ENCODE measurements around the gene FCHO1.

Gene FCHO1, protein sequence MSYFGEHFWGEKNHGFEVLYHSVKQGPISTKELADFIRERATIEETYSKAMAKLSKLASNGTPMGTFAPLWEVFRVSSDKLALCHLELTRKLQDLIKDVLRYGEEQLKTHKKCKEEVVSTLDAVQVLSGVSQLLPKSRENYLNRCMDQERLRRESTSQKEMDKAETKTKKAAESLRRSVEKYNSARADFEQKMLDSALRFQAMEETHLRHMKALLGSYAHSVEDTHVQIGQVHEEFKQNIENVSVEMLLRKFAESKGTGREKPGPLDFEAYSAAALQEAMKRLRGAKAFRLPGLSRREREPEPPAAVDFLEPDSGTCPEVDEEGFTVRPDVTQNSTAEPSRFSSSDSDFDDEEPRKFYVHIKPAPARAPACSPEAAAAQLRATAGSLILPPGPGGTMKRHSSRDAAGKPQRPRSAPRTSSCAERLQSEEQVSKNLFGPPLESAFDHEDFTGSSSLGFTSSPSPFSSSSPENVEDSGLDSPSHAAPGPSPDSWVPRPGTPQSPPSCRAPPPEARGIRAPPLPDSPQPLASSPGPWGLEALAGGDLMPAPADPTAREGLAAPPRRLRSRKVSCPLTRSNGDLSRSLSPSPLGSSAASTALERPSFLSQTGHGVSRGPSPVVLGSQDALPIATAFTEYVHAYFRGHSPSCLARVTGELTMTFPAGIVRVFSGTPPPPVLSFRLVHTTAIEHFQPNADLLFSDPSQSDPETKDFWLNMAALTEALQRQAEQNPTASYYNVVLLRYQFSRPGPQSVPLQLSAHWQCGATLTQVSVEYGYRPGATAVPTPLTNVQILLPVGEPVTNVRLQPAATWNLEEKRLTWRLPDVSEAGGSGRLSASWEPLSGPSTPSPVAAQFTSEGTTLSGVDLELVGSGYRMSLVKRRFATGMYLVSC

DNA sequence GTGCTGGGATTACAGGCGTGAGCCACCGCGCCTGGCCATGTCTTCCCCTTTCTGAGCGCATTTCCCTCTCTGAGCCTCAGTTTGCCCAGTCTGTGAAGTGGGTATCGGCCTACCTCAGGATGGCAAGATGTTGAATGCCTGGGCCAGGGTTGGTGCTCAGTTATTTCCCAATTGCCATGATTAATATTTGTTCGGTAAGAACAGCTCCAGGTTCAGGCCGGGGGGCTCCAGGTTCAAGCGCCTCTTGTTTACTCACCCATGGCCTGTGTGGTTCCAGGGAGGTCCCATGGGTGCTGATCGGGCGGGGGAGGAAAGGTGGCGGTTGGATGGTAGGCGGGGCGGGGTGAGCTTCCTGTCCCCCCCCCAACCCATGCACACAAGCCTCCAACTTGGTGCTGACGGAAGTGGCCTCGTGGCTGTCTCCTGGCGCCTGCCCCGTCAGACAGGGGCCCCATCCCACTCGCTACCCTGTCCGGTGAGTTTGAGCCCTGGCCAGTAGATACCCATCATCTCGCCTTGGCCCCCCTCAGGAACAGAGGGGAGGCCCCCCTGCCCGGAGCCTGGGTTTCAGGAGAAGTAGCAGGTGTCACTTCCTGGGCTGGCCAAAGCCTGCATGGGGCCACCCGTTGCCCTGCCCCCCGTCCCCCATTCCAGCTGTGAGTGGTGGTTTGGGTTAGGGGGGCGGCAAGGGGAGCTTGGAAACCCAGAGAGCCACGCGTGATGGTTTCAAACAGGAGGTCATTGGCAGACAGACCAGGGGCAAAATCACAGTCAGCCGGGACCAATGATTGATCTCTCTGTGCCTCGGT, at the start of gene FCHO1:
Gene FCHO1, plus strand, starts transcription at position 375 of the 809 bp plus-strand sequence. CDS start 3,688 bp downstream, outside the sequence.
- DNase-seq = no peak

DNA sequence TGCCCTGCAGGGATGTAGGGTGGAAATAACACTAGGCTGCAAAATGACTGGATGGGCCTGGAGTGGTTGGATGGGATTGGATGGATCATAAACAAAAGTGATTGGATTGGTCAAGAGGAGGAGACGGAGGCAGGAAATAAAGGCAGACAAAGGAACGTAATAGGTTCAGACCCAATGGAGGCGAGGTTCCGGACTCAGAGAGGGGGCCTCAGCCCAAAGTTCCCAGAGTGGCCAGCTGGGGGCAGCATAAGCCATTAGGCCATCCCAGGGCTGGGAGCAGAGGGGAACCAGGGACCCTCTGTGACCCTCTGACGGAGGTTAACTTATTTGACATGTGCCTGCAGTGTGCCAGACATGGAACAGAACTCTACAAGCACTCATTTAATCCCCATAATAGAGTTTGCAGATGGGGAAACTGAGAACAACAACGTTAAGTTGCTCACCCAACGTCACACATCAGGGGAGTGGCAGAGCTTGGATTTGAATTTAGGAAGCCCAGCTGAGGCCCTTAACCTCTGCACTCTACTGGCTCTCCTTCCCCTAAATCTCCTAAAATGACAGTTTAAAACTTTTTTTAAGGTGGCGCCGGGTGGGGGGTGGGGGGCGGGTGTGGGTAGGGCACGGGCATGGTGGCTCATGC, 47.3 kb upstream of the FCHO1 start:
- DNase-seq = peak; percentile 85

DNA sequence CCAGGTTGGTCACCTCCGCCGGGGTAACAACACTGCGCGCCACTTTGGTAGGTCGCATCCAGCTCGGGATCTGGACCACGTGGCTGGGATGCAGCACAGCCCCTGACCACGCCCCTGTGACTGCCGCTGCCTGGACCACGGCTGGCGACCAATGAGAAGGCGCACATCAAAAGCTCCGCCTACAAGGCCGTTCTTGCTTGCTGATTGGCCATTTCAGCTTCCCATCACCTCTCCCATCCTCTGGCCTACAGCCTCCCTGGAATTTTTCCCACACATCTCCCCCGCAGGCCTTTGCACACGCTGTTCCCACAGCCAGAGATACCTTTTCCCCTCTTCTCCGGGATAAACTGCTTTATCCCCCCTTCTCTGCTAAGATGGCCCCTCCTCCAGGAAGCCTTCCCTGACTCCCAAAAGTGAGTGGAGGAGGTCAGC, 44.5 kb upstream of the FCHO1 start:
- DNase-seq = peak; percentile 97

DNA sequence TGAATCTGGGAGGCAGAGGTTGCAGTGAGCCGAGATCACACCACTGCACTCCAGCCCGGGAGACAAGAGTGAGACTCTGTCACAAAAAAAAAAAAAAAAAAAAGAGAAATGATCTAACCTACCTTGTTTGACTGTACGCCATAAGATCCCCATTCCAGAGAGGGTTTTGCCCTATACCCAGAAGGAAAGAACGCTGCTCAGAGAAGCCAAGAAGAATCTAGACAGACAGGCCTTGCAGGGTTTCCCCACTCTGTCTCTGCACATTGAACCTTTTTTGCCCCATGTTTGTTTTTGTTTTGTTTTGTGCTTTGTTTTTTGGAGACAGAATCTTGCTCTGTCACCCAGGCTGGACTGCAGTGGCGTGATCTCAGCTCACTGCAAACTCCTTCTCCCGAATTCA, 39.4 kb upstream of the FCHO1 start:
- no peak for DNase-seq

DNA sequence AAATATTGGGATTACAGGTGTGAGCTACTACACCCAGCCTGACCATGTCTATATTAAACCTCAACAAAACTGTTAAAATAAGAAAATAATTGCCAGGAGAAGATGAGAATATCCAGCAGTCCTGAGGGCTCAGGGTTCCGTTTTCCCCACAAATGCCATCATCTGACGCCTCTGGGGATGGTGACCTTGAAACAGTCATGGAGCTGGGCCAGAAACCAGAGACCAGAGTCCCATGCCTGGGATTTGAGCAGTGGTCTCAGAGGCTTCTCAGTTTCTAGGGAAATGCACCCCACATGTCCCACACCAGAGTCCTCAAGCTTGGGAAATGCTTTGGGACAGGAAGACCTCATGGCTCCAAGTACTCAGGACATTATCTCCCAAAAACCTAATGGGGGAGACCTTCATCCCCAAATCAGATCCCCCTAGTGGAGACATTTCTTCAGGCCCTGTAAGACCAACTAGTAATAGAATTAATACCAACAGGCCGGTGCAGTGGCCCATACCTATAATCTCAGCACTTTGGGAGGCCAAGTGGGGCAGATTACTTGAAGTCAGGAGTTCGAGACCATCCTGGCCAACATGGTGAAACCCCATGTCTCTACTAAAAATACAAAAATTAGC, 34.9 kb upstream of the FCHO1 start:
- DNase-seq = no peak

DNA sequence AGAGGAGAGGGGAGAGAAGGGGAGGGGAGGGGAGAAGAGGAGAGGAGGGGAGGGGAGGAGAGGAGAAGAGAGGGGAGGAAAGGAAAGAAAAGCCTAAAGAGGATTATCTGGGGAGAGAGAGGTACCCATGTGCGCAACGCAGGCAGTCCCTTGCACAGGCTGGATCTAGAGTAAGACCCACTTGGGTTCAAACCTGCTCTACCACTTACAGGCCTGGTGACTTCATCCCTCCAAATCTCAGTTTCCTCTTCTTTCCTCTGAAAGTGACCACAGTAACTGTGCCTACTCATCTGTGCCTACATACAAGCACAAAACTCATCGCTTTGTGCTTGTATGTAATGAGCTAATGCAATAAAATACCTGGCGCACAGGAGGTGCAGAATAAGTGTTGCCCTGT, 32.7 kb upstream of the FCHO1 start:
- peak; percentile 93 for DNase-seq

DNA sequence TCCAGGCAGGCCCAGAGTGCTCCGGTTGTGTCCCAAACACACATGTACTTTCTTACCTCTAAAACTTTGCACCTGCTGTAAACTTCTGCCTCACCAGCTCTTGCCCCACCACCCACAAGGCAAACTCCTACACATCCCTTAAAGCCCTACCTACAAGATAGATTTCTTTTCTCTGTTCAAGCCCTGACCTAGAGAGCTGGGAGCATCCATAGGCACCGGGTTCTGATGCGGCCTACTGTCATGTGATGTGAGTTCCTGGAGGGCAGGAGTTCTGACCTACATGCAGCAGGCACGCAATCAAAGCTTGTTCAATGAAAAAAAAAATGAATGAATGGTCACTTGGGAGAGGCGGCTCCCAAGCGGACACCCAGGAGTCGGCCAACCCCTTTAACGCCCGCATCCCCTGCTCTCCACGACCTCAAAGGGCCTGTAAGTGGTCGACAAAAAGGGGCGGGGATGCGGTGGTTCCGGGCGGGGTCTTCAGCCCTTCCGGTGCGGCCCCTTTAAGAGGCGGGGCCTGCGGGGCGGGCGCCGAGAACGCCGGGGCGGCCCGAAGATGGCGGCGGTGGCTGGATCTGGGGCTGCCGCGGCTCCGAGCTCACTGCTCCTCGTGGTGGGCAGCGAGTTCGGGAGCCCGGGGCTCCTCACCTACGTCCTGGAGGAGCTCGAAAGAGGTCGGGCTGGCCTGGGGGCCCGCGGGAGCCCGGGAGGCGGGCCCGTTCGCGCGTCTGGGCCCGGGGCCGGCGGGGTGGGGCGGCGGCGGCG, 32.1 kb upstream of the FCHO1 start, which contains the start of gene MAP1S:
Gene MAP1S, plus strand, starts transcription at position 534 of the 765 bp plus-strand sequence. Its CDS starts 23 bp downstream, at position 557.
- peak; percentile 94 for DNase-seq

DNA sequence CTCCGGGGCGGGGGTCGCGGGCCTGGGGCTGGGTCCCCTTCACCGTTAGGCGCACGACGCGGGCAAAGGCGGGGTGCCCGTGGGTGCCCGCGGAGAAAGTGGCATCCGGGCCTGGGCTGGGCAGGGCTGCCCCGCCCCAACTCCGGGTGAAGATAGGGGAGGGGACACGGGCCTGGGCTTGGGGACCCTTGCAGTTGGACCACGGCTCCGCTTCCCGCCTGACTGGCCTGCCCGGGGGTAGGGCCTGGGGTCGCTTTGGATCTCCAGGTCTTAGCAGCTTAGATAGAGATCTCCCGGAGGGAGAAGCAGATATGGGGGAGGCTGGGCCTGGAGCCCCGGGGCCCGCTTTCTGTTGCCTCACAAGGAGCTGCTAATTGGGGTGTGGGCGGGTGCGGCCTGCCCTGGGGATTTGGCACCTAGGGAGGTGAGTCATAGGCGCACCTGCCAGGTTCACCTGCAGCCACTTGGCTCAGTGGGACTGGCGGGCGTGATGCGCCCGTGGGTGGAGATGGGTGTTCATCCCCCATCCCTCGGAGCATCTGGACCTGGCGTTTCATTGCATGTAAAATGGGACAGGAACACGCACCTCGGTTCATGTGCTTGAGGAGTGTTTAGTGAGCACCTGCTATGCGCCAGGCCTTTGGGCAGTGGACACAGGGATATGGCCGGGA, 31.4 kb upstream of the FCHO1 start:
- no peak for DNase-seq

DNA sequence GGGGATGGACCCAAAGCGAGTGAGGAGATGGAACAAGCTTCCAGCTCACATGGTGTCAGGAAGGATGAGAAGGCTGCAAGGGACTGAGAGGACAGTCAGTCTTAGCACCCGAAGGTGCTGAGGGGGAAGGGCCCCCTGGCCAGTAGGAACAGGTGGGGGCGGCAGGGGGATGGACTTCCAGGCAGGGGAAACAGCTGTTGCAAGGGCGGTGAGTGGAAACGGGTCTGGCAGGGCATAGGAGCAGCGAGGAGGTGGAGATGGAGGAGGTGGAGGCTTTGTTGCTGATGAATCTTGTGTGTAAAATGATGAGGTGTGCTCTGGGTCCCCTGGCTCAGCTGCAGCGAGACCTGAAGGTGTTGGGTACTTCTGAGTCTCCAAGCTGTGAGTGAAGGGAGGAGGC, 30.8 kb upstream of the FCHO1 start:
- DNase-seq = peak; percentile 61

DNA sequence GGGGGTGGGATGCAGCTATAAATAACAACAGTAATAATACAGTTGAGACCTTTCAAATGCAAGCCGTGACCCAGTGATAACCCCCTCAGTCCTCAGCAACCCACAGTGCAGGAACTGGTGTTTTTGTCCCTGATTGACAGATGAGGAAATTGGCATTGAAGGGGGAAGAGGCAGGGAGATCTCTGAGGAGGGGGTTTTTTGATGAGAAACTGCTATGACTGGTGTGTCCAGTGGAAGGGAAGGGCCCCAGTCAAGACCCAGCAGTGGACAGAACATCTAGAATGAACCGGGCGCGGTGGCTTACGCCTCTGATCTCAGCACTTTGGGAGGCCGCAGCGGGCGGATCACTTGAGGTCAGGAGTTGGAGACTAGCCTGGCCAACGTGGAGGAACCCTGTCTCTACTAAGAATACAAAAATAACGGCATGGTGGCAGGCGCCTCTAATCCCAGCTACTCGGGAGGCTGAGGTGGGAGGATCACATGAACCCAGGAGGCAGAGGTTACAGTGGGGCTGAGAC, 30.1 kb upstream of the FCHO1 start:
- DNase-seq = no peak

DNA sequence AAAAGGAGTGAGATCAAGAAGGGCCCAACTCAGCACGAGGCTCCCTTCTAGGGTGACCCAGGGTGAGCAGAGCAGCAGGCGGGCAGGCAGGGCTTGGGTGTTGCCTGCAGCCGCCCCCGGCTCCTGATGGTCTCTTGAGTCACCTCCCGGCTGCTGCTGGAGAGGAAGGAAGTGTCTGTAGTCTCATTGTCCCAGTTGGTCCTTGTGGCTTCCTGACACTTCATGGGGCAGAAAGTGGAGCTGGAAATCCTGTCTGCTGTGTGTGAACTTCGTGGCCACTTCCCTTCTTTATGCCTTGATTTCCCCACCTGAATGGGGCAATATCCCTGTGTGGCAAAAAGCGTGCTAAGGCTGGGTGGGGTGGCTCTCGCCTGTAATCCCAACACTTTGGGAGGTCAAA, 29.5 kb upstream of the FCHO1 start:
- DNase-seq = no peak

DNA sequence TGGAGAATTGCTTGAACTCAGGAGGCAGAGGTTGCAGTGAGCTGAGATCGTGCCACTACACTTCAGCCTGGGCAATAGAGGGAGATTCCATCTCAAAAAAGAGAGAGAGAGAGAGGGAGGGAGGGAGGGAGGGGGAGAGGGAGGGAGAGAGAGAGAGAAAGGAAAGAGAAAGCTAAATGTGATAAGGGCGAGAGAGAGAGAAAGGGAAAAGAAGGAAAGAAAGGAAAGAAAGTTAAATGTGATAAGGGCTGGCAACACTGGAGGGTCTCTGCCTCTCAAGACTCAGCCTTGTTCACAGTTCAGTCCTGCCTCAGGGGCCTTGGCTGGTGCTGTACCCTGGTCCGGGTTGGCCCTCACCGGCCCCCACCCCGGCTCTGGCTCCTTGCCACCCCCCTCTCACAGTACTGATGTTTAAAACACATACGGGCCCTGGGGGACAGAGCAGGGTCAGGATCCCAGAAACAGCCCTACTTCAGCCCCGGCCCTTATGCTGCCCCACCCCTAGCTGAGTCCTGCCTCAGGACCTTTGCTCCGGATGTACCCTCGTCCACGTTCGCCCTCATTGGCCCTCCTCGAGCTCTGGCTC, 28.5 kb upstream of the FCHO1 start:
- no peak for DNase-seq

DNA sequence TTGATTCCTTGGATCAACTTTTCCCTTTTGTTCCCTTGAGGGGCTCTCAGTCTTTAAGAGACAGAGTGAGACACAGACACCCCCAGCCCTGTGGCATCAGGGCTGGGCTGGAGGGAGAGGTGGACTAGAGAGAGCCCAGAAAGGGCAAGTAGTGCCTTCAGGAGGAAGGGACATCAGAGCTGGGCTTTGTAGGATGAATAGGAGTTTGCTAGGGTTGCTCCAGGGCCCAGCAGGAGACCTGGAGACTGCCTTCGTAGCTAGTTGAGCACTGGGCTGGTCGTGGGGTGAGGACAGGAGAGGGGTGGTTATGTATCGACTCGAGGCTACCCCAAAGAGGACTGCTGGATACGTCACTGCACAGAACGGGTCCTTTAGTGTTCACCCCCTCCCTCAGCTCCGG, 26.6 kb upstream of the FCHO1 start:
- DNase-seq = no peak

DNA sequence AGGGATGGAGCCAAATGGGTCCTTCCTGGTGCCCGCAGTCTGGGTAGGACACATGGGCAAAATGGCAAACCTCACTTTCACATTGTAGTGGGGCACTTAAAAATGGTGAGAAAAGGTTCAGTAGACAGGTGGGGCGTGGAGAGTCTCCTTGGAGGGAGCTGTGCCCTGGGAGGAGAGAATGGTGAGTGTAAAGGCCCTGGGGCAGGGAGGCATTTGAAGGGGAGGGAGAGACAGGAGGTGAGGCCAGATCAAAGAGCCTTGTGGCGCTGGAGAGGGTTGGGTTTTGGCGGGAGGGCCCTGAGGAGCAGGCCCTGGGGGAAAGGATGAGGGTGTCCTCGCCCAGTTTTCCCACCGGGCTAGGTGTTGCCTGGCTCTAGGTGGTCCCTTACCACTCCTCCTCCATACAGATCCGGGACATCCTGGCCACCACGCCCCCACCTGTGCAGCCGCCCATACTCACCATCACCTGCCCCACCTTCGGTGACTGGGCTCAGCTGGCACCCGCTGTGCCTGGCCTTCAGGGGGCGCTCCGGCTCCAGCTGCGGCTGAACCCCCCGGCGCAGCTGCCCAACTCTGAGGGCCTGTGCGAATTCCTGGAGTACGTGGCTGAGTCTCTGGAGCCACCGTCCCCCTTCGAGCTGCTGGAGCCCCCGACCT, 25.7 kb upstream of the FCHO1 start:
- no peak for DNase-seq

DNA sequence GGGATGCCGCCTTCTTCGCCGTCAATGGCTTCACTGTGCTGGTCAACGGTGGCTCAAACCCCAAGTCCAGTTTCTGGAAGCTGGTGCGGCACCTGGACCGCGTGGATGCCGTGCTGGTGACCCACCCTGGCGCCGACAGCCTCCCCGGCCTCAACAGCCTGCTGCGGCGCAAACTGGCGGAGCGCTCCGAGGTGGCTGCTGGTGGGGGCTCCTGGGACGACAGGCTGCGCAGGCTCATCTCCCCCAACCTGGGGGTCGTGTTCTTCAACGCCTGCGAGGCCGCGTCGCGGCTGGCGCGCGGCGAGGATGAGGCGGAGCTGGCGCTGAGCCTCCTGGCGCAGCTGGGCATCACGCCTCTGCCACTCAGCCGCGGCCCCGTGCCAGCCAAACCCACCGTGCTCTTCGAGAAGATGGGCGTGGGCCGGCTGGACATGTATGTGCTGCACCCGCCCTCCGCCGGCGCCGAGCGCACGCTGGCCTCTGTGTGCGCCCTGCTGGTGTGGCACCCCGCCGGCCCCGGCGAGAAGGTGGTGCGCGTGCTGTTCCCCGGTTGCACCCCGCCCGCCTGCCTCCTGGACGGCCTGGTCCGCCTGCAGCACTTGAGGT, 25.0 kb upstream of the FCHO1 start:
- DNase-seq = no peak

DNA sequence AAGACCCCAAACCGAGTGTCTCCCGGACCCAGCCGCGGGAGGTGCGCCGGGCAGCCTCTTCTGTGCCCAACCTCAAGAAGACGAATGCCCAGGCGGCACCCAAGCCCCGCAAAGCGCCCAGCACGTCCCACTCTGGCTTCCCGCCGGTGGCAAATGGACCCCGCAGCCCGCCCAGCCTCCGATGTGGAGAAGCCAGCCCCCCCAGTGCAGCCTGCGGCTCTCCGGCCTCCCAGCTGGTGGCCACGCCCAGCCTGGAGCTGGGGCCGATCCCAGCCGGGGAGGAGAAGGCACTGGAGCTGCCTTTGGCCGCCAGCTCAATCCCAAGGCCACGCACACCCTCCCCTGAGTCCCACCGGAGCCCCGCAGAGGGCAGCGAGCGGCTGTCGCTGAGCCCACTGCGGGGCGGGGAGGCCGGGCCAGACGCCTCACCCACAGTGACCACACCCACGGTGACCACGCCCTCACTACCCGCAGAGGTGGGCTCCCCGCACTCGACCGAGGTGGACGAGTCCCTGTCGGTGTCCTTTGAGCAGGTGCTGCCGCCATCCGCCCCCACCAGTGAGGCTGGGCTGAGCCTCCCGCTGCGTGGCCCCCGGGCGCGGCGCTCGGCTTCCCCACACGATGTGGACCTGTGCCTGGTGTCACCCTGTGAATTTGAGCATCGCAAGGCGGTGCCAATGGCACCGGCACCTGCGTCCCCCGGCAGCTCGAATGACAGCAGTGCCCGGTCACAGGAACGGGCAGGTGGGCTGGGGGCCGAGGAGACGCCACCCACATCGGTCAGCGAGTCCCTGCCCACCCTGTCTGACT, 24.1 kb upstream of the FCHO1 start:
- no peak for DNase-seq

DNA sequence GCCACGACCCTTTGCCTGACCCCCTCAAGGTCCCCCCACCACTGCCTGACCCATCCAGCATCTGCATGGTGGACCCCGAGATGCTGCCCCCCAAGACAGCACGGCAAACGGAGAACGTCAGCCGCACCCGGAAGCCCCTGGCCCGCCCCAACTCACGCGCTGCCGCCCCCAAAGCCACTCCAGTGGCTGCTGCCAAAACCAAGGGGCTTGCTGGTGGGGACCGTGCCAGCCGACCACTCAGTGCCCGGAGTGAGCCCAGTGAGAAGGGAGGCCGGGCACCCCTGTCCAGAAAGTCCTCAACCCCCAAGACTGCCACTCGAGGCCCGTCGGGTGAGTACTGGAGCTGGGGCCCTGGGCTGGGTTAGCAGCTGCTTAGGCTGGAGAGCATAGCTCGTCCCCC, 23.4 kb upstream of the FCHO1 start:
- DNase-seq = no peak

DNA sequence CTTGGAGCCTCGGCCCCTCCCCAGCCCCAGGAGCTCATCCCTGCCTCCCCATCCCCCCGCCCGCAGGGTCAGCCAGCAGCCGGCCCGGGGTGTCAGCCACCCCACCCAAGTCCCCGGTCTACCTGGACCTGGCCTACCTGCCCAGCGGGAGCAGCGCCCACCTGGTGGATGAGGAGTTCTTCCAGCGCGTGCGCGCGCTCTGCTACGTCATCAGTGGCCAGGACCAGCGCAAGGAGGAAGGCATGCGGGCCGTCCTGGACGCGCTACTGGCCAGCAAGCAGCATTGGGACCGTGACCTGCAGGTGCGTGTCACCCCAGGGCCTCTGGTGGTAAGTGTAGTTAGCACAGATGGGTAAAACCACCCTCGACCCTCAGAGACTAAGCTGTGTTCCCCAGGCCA, 18.1 kb upstream of the FCHO1 start:
- no peak for DNase-seq
